K562 (cell line): ENCODE data around the gene PAIP1. TPM values are rescaled to one million over a fixed set of nuclear protein-coding genes. Genes with fewer than 3 reads are reported as not detected.

Experiments
- BRF1 ChIP-seq: IDR thresholded peaks from 3 replicates; pipeline ENCODE4 v1.6.1; 2011; ENCODE audit warnings: borderline replicate concordance, mild to moderate bottlenecking; ENCODE audit not compliant: insufficient read length; ENCODE audit errors: extremely low read depth
- COPS2 ChIP-seq: fragments of 450-650 bp; conservative IDR thresholded peaks from 2 replicates; pipeline ENCODE4 v1.6.1; 2016; ENCODE audit warnings: mild to moderate bottlenecking, moderate library complexity
- IFI16 ChIP-seq: fragments of 250-450 bp; sonication (Bioruptor Pico); IDR thresholded peaks from 2 replicates; pipeline ENCODE4 v2.1.2; 2022; ENCODE audit warnings: mild to moderate bottlenecking, inconsistent platforms
- KAT8 ChIP-seq: fragments of 450-650 bp; IDR thresholded peaks from 2 replicates; pipeline ENCODE4 v1.6.1; 2016; ENCODE audit warnings: low read depth, mild to moderate bottlenecking
- KDM1A ChIP-seq, 2 experiments: fragments of 450-650 bp; IDR thresholded peaks; 2 replicates each; pipeline ENCODE4 v1.6.1; 2016; ENCODE audit warnings: mild to moderate bottlenecking in 2 of 2
- MAFF ChIP-seq: IDR thresholded peaks from 2 replicates; pipeline ENCODE4 v1.6.1; 2012; ENCODE audit warnings: low read length, improper control_type of control experiment
- MCM7 ChIP-seq, 2 experiments: fragments of 450-650 bp; IDR thresholded peaks; 2 replicates each; pipeline ENCODE4 v1.6.1; 2016 to 2018
- NRF1 ChIP-seq, 2 experiments: fragments of 450-650 bp; IDR thresholded peaks in 1 of 2; conservative IDR thresholded peaks in 1 of 2; 2 replicates each; pipeline ENCODE4 v1.6.1; 2014; ENCODE audit warnings: mild to moderate bottlenecking in 2 of 2
- OTX1 ChIP-seq: fragments of 450-650 bp; formaldehyde crosslinking; IDR thresholded peaks from 2 replicates; pipeline ENCODE4 v1.4.0; 2022; ENCODE audit warnings: mild to moderate bottlenecking
- PRMT5 ChIP-seq: sonication (generic); formaldehyde crosslinking; IDR thresholded peaks from 2 replicates; pipeline ENCODE4 v1.5.0; 2020; ENCODE audit warnings: missing genetic modification reagents
- RFX5 ChIP-seq: IDR thresholded peaks from 2 replicates; pipeline ENCODE4 v1.6.1; 2011; ENCODE audit warnings: low read depth, mild to moderate bottlenecking, improper control_type of control experiment, low read length
- SIRT6 ChIP-seq: IDR thresholded peaks from one replicate; pipeline ENCODE4 v1.6.1; 2012; ENCODE audit warnings: low read depth, mild to moderate bottlenecking, control low read depth, inconsistent platforms, low read length, moderate library complexity
- WHSC1 ChIP-seq: IDR thresholded peaks from one replicate; pipeline ENCODE4 v1.6.1; 2012; ENCODE audit warnings: low read length, control low read depth, inconsistent platforms
- ZBTB7A ChIP-seq: IDR thresholded peaks from 2 replicates; pipeline ENCODE4 v1.6.1; 2011; ENCODE audit warnings: low read depth, mild to moderate bottlenecking, low read length, moderate library complexity, borderline replicate concordance; ENCODE audit not compliant: control insufficient read depth
- ZNF23 ChIP-seq: fragments of 250-450 bp; sonication (Bioruptor Pico); IDR thresholded peaks from 2 replicates; pipeline ENCODE4 v1.4.0; 2020; ENCODE audit warnings: mild to moderate bottlenecking
- ZNF253 ChIP-seq: fragments of 250-450 bp; sonication (Bioruptor Pico); conservative IDR thresholded peaks from 2 replicates; pipeline ENCODE4 v1.6.1; 2021; ENCODE audit warnings: mild to moderate bottlenecking
- ZNF282 ChIP-seq: sonication (generic); formaldehyde crosslinking; IDR thresholded peaks from 2 replicates; pipeline ENCODE4 v1.8.1; 2023; ENCODE audit warnings: missing genetic modification reagents
- ZNF79 ChIP-seq: fragments of 250-450 bp; sonication (Bioruptor Pico); IDR thresholded peaks from 2 replicates; pipeline ENCODE4 v1.4.0; 2020; ENCODE audit warnings: low read depth, mild to moderate bottlenecking, moderate library complexity
- polyA plus RNA-seq, 8 experiments: library from polyadenylated mRNA; depleted of rRNA in 4 of 8; stranded (reverse) in 5 of 8; unstranded in 3 of 8; fragments of >200 nt; fragmentation: Nextera tagmentation in 2 of 8; fragmentation: Illumina TruSeq in 1 of 8; extraction: Ambion mirVana in 2 of 8; extraction: Trizol in 1 of 8; gene quantifications; 2 replicates each; pipeline versions ENCODE4 v1.2.1 to v1.2.3, GENCODE V29; 2011 to 2014; ENCODE audit warnings: inconsistent platforms in 1 of 8, missing spikeins in 1 of 8
- total RNA-seq, 7 experiments: library from RNA; depleted of rRNA in 6 of 7; stranded (reverse); fragments of >200 nt in 6 of 7; fragmentation: Illumina TruSeq in 2 of 7; extraction: Trizol in 2 of 7; gene quantifications; 2 replicates each; pipeline versions ENCODE4 v1.2.1 to v1.2.3, GENCODE V29; 2011 to 2021; ENCODE audit warnings: low replicate concordance in 1 of 7
- TF ChIP-seq, protein P1 (sequence below): sonication (generic); formaldehyde crosslinking; IDR thresholded peaks from 2 replicates; pipeline ENCODE4 v1.8.1; 2023; ENCODE audit warnings: mild to moderate bottlenecking, missing genetic modification reagents
- TF ChIP-seq, protein P2 (sequence below): fragments of 450-650 bp; formaldehyde crosslinking; conservative IDR thresholded peaks from 2 replicates; pipeline ENCODE4 v1.4.0; 2022; ENCODE audit warnings: mild to moderate bottlenecking, missing genetic modification characterization
- TF ChIP-seq, protein P3 (sequence below): sonication (generic); formaldehyde crosslinking; IDR thresholded peaks from 2 replicates; pipeline ENCODE4 v1.8.0; 2023; ENCODE audit warnings: mild to moderate bottlenecking, missing genetic modification reagents
- TF ChIP-seq, protein P4 (sequence below): fragments of 250-450 bp; sonication (Bioruptor Pico); IDR thresholded peaks from 2 replicates; pipeline ENCODE4 v1.9.0; 2021; ENCODE audit warnings: mild to moderate bottlenecking, inconsistent platforms

Gene PAIP1
- total and polyA plus RNA-seq, 9 of the 15 experiments (the other 6 are each of a cell fraction or from before 2014, with no cell fraction given) = 51.7 to 181 (median 102) TPM

DNA sequence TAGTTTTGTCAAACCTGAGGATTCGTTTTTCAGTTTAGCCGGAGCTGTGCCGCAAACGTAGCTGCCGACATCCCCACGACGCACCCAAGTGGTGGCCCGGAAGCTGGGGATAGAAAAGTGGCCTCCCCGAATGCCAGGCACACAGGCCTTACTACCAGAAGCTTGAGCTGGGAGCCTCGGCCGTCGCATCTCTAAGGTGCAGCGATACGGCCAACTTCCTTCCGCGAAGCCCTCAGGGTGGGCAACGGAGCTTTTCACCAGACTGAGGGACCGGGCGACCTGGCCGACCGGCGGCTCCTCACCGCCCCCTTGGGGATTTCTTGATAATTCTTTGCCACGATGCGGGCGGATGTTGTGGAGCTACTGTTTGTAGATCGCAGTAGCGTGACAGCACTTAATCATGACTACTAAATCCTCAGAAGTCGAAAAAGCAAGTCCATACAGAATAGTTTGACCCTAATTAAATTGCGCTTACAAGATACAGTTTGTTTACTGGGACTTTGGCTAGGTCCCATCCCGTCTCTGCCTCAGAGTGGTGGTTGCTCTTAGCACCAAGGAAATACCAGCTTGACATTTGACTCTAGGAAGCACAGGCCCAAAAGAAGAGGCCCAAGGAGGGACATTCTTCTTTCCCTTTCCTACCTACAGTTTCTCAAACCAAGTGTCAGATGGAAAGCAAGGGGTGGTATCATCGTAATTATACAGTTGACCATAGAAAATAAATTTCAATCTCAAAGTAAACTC lies 72.6 kb downstream of the PAIP1 start (continued):
- TF ChIP-seq NRF1 (conservative IDR thresholded peaks at IDR 0.05 in 1 of 2, IDR thresholded peaks at IDR 0.05 in 1 of 2) = peak in 1 of 2 experiments; percentile 39; a peak in 1 of 4 replicates
- no peak for TF ChIP-seq ZNF253 (CRISPR knock-in tag)
- no peak for TF ChIP-seq OTX1 (CRISPR knock-in tag)
- no peak for TF ChIP-seq ZNF23
- no peak for TF ChIP-seq SIRT6
- TF ChIP-seq, protein P1, sequence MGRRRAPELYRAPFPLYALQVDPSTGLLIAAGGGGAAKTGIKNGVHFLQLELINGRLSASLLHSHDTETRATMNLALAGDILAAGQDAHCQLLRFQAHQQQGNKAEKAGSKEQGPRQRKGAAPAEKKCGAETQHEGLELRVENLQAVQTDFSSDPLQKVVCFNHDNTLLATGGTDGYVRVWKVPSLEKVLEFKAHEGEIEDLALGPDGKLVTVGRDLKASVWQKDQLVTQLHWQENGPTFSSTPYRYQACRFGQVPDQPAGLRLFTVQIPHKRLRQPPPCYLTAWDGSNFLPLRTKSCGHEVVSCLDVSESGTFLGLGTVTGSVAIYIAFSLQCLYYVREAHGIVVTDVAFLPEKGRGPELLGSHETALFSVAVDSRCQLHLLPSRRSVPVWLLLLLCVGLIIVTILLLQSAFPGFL = no peak
- TF ChIP-seq ZNF79 (CRISPR knock-in tag) = no peak
- TF ChIP-seq BRF1 = no peak
- TF ChIP-seq, protein P2, sequence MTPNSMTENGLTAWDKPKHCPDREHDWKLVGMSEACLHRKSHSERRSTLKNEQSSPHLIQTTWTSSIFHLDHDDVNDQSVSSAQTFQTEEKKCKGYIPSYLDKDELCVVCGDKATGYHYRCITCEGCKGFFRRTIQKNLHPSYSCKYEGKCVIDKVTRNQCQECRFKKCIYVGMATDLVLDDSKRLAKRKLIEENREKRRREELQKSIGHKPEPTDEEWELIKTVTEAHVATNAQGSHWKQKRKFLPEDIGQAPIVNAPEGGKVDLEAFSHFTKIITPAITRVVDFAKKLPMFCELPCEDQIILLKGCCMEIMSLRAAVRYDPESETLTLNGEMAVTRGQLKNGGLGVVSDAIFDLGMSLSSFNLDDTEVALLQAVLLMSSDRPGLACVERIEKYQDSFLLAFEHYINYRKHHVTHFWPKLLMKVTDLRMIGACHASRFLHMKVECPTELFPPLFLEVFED (CRISPR knock-in tag) = no peak
- TF ChIP-seq WHSC1 = no peak
- TF ChIP-seq MAFF = no peak
- TF ChIP-seq ZNF282 (CRISPR knock-in tag) = no peak
- TF ChIP-seq KAT8 = no peak
- no peak for TF ChIP-seq RFX5
- no peak for TF ChIP-seq KDM1A (IDR thresholded peaks at IDR 0.05)
- peak; percentile 87 for TF ChIP-seq ZBTB7A
- TF ChIP-seq MCM7 (IDR thresholded peaks at IDR 0.05) = no peak
- no peak for TF ChIP-seq COPS2
- TF ChIP-seq, protein P3, sequence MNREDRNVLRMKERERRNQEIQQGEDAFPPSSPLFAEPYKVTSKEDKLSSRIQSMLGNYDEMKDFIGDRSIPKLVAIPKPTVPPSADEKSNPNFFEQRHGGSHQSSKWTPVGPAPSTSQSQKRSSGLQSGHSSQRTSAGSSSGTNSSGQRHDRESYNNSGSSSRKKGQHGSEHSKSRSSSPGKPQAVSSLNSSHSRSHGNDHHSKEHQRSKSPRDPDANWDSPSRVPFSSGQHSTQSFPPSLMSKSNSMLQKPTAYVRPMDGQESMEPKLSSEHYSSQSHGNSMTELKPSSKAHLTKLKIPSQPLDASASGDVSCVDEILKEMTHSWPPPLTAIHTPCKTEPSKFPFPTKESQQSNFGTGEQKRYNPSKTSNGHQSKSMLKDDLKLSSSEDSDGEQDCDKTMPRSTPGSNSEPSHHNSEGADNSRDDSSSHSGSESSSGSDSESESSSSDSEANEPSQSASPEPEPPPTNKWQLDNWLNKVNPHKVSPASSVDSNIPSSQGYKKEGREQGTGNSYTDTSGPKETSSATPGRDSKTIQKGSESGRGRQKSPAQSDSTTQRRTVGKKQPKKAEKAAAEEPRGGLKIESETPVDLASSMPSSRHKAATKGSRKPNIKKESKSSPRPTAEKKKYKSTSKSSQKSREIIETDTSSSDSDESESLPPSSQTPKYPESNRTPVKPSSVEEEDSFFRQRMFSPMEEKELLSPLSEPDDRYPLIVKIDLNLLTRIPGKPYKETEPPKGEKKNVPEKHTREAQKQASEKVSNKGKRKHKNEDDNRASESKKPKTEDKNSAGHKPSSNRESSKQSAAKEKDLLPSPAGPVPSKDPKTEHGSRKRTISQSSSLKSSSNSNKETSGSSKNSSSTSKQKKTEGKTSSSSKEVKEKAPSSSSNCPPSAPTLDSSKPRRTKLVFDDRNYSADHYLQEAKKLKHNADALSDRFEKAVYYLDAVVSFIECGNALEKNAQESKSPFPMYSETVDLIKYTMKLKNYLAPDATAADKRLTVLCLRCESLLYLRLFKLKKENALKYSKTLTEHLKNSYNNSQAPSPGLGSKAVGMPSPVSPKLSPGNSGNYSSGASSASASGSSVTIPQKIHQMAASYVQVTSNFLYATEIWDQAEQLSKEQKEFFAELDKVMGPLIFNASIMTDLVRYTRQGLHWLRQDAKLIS (CRISPR knock-in tag) = peak; percentile 74
- TF ChIP-seq, protein P4, sequence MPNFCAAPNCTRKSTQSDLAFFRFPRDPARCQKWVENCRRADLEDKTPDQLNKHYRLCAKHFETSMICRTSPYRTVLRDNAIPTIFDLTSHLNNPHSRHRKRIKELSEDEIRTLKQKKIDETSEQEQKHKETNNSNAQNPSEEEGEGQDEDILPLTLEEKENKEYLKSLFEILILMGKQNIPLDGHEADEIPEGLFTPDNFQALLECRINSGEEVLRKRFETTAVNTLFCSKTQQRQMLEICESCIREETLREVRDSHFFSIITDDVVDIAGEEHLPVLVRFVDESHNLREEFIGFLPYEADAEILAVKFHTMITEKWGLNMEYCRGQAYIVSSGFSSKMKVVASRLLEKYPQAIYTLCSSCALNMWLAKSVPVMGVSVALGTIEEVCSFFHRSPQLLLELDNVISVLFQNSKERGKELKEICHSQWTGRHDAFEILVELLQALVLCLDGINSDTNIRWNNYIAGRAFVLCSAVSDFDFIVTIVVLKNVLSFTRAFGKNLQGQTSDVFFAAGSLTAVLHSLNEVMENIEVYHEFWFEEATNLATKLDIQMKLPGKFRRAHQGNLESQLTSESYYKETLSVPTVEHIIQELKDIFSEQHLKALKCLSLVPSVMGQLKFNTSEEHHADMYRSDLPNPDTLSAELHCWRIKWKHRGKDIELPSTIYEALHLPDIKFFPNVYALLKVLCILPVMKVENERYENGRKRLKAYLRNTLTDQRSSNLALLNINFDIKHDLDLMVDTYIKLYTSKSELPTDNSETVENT (CRISPR knock-in tag) = no peak
- no peak for TF ChIP-seq IFI16 (CRISPR knock-in tag)
- no peak for TF ChIP-seq PRMT5
